GM19397 (cell line): ENCODE measurements around the gene ATP13A2.
"Not testable (repeated sequence)": the region's sequence is repeated elsewhere in the genome, so short reads cannot be mapped to it uniquely, and the experiment has no call there.

Source experiments
- ATAC-seq: cut with Tn5 transposase; IDR thresholded peaks from one replicate; pipeline ENCODE4 v1.9.1; 2021; ENCODE audit warnings: mild to moderate bottlenecking, moderate library complexity; ENCODE audit not compliant: unreplicated experiment

Gene ATP13A2

GRCh38 chr1:16961297-16962133, 50.2 kb downstream of the ATP13A2 start:
- ATAC-seq: no peak

DNA sequence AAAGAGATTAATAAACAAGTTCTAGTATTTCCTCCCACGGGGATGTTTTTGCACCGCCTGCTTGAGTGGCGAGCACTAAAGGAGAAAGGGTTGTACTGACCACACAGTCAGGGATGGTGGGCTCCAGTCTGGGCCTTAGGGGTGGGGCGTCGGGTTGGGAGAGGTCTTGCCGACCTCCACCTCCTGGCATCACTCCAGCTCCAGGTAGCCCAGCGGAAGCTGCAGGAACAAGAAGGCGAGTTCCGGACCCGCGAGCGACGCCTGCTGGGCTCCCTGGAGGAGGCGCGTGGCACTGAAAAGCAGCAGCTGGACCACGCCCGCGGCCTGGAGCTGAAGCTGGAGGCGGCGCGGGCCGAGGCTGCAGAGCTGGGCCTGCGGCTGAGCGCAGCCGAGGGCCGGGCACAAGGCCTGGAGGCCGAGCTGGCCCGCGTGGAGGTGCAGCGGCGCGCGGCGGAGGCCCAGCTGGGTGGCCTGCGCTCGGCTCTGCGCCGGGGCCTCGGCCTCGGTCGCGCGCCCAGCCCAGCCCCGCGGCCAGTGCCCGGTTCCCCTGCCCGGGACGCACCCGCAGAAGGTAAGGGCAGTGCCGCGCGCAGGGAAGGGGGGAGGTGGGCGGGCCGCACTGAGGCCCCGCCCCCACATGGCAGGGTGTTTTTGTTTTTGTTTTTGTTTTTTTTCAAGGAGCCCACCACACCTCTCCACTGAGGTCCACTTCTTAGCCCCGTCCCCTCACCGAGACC, 51.0 kb downstream of the ATP13A2 start:
- no peak for ATAC-seq

- no peak for ATAC-seq
These were observed 53.3 kb downstream of the ATP13A2 start for GRCh38 chr1:16958475-16958874.

DNA sequence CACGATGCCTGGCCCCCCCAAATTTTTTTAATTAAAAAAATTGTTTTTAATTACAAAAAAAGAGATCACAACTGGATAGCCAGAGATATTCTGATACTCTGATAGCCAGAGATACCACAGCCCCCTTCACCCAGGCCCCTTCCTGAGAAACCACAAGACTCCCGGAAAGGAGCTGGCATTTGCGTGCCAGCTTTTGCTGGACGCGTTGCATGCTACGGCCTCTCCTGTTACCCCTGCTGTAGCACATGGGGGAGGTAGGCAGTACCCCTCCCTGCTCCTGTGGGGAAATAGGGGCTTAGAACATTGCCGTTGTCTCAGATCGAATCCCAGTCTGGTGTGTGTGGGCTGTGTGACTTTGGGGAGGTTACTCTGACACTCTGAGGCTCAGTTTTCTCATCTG, 54.0 kb downstream of the ATP13A2 start:
- ATAC-seq: no peak

- no peak for ATAC-seq
These were observed 55.0 kb downstream of the ATP13A2 start for GRCh38 chr1:16956775-16957174.

DNA sequence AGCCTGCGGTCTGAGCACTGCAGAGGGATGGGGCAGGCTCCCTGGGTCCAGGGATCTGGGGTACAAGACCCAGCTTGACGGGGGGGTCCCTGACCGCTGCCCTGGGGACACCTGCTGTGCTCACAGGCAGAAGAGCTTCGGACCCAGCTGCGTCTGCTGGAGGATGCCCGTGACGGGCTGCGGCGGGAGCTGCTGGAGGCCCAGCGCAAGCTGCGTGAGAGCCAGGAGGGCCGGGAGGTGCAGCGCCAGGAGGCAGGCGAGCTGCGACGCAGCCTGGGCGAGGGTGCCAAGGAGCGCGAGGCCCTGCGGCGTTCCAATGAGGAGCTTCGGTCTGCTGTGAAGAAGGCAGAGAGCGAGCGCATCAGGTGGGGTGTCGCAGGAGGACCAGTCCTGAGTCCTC, 56.5 kb downstream of the ATP13A2 start:
- ATAC-seq: no peak

GRCh38 chr1:16954579-16954978, 57.1 kb downstream of the ATP13A2 start:
- no peak for ATAC-seq

DNA sequence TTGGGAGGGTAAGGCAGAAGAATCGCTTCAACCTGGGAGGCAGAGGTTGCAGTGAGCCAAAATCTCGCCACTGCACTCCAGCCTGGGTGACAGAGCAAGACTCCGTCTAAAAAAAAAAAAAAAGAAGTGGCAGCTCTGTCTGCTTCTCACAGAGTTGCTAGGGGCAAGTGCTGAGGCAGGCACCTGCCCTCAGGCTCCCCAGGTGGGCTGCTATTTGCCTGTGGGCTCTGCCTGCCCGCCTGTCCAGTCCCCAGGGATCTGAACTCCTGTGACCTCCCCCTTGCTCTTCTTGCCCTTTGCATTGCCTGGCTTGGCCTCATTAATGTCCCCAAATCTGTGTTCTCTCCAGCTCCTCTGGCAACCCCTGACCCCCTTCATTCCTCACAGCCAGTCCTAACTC, 59.4 kb downstream of the ATP13A2 start:
- ATAC-seq: not testable (repeated sequence)

GRCh38 chr1:16949026-16949425, 62.7 kb downstream of the ATP13A2 start:
- not testable (repeated sequence) for ATAC-seq

DNA sequence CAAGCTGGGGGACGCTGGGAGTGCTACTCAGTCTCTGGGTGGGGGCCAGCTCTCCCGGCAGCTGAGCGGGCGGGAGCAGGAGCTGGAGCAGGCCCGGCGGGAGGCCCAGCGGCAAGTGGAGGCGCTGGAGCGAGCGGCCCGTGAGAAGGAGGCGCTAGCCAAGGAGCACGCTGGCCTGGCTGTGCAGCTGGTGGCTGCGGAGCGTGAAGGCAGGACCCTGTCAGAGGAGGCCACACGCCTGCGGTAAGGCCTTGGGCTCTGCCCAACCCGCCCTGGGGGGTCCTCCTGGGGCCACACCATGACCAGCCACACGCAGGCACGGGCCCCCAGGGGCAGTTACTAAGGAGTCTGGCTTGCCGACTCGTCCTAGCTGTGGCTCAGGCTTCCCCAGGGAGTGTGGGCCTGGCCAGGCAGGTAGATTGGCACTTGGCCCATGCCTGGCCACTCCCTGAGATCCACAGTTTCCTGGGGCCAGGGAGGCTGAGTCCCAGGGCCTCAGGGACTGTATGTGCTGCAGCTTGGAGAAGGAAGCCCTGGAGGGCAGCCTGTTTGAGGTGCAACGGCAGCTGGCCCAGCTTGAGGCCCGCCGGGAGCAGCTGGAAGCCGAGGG, 63.3 kb downstream of the ATP13A2 start:
- ATAC-seq: not testable (repeated sequence)

GRCh38 chr1:16946646-16947045, 65.1 kb downstream of the ATP13A2 start:
- ATAC-seq: no peak

GRCh38 chr1:16946185-16946584, 65.5 kb downstream of the ATP13A2 start:
- ATAC-seq: not testable (repeated sequence)

- ATAC-seq: not testable (repeated sequence)
These were observed 66.2 kb downstream of the ATP13A2 start for GRCh38 chr1:16945512-16945911.

GRCh38 chr1:16944038-16944437, 67.7 kb downstream of the ATP13A2 start:
- ATAC-seq: no peak

DNA sequence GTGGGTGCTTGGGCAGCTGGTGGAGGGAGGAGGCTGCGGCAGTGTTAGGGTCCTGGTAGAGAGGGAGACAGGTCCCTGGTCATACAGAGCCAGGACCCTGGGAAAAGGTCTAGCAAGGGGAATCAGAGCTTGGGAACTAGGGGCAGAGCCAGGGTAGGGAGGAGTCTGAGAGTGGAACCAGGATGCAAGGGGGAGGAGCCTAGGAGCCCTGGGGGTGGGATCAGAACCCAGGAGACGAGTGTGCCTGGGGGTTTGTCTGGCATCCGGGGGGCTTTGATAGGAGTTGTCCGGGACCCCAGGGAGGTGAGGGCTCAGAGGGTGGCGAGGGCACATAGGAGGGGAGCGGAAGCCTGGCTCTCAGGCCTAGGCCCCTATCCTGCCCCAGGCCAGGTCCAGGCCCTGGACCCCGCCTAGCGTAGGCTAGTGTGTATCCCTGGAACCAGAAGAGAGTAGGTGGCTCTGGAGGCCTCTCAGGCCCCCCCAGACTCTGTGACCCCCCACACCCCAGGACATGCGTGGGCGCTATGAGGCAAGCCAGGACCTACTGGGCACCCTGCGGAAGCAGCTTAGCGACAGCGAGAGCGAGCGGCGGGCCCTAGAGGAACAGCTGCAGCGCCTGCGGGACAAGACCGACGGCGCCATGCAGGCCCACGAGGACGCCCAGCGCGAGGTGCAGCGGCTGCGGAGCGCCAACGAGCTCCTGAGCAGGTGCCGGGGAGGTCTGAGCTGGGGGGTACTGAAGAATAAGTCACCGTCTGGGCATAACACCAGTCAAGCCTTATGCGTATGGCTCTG, 72.1 kb downstream of the ATP13A2 start:
- ATAC-seq: not testable (repeated sequence)

DNA sequence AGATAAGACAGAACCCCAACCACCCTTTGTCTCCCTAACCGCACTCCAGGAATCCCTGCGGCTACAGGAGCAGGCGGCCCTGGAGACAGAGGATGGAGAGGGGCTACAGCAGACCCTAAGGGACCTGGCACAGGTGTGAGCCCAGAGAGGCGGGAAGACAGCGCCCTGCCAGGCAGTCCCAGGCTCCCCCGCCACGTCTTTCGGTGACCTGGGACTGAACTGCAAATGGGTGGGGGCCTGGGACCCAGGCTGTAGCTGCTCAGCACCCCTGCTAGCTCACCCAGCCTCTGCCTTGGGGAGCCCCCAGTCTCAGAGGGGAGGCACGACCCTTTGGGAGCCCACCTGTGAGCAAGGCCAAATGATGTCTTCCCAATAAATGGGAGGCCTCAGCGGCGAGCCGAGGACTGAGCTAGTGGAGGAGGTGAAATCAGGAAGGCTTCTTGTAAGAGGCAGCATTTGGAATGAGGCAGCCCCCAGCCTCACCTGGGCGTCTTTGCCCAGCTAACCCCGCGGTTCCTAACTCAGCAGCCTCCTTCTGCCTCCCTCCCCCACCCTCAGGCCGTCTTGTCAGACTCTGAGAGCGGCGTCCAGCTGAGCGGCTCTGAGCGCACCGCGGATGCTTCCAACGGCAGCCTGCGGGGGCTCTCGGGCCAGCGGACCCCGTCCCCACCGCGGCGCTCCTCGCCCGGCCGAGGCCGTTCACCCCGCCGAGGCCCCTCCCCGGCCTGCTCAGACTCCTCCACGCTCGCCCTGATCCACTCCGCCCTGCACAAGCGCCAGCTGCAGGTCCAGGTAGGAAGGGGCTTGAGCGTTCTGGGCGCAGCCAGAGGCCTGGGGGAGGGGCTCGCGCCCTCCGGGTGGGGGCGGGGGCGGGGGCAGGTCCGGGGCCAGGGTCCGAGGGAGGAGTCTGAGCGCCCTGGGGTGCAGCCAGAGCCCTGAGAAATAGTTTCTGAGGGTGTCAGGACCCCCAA, 73.1 kb downstream of the ATP13A2 start:
- no peak for ATAC-seq

- ATAC-seq: not testable (repeated sequence)
These were observed 75.1 kb downstream of the ATP13A2 start for GRCh38 chr1:16936580-16936979.
